LoVo (cell line): ENCODE results near the gene TLCD3B.

ENCODE experiments used
- DNase-seq: peaks from one replicate; pipeline ENCODE4 v3.0.0-alpha.2; 2016; ENCODE audit warnings: low spot score

The TLCD3B gene

GRCh38 chr16:29988346-29989075, 42.6 kb downstream of the TLCD3B start:
- DNase-seq = no peak

- no peak for DNase-seq
Observed at GRCh38 chr16:29987371-29988085, 43.5 kb downstream of the TLCD3B start.

GRCh38 chr16:29986931-29987330, 44.1 kb downstream of the TLCD3B start:
- DNase-seq = no peak

- DNase-seq = no peak
Observed at GRCh38 chr16:29986231-29986630, 44.8 kb downstream of the TLCD3B start.

- no peak for DNase-seq
Observed at GRCh38 chr16:29985271-29985811, 45.7 kb downstream of the TLCD3B start.

GRCh38 chr16:29984764-29985147, 46.3 kb downstream of the TLCD3B start:
- DNase-seq = no peak

GRCh38 chr16:29984137-29984763, 46.8 kb downstream of the TLCD3B start:
- DNase-seq = no peak

- DNase-seq = no peak
Observed at GRCh38 chr16:29983420-29984136, 47.5 kb downstream of the TLCD3B start.

- no peak for DNase-seq
Observed at GRCh38 chr16:29982560-29983419, 48.3 kb downstream of the TLCD3B start.

GRCh38 chr16:29978564-29979270, 52.4 kb downstream of the TLCD3B start:
- no peak for DNase-seq

GRCh38 chr16:29978081-29978480, 53.0 kb downstream of the TLCD3B start:
- no peak for DNase-seq

GRCh38 chr16:29977063-29977825, 53.8 kb downstream of the TLCD3B start:
- no peak for DNase-seq

GRCh38 chr16:29975811-29976511, 55.1 kb downstream of the TLCD3B start:
- DNase-seq = no peak

GRCh38 chr16:29975134-29975538, 55.9 kb downstream of the TLCD3B start:
- DNase-seq = no peak
